PC-3 (cell line): ENCODE data around the gene CLEC5A.

Source experiments
- EZH2 ChIP-seq: fragments of 300-600 bp; sonication (generic); IDR thresholded peaks from one replicate; pipeline ENCODE4 v1.6.1; 2017; ENCODE audit warnings: antibody characterized with exemption, mild to moderate bottlenecking, low read length; ENCODE audit not compliant: unreplicated experiment
- EZH2phosphoT487 ChIP-seq: fragments of 300-600 bp; sonication (generic); IDR thresholded peaks from 2 replicates; pipeline ENCODE4 v1.6.1; 2018; ENCODE audit warnings: mild to moderate bottlenecking, antibody characterized with exemption, low read length, borderline replicate concordance
- TF ChIP-seq, protein P1 (sequence below): fragments of 300-600 bp; sonication (generic); conservative IDR thresholded peaks from 2 replicates; pipeline ENCODE4 v1.5.1; 2017; ENCODE audit warnings: antibody characterized with exemption, low read depth, mild to moderate bottlenecking, low read length

DNA sequence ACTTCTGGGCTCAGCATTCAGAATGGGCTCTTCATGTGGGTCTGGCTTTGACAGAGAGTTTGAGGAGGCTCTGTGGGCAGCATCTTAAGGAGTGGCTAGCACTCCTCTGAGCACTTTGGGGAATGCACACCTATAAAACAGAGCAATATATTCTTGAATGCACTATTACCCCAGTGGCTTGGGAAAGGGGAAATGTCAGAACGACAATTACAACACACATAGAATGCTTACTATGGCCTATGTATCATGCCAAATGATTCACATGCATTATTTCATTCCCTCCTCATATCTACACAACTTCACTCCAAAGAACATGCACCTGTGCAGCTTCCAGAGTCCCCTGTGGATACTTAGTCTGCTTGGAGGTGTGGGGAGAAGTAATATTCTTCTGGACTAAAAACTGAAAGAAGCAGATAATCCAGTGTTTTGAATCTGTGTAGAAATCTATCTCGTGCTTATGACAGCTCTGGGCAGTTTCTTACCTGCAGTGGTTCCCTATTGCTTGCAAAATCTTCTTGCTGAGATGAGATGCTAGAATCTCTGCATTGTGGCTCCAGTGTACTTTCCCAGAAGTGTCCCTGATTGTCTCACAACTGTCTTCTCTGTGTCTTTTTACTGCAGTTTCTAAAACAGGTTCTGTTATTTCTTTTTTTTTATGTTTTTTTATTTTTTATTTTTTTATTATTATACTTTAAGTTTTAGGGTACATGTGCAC lies 43.4 kb upstream of the CLEC5A start:
- TF ChIP-seq EZH2phosphoT487 (no peak), EZH2 (no peak)
- TF ChIP-seq, protein P1, sequence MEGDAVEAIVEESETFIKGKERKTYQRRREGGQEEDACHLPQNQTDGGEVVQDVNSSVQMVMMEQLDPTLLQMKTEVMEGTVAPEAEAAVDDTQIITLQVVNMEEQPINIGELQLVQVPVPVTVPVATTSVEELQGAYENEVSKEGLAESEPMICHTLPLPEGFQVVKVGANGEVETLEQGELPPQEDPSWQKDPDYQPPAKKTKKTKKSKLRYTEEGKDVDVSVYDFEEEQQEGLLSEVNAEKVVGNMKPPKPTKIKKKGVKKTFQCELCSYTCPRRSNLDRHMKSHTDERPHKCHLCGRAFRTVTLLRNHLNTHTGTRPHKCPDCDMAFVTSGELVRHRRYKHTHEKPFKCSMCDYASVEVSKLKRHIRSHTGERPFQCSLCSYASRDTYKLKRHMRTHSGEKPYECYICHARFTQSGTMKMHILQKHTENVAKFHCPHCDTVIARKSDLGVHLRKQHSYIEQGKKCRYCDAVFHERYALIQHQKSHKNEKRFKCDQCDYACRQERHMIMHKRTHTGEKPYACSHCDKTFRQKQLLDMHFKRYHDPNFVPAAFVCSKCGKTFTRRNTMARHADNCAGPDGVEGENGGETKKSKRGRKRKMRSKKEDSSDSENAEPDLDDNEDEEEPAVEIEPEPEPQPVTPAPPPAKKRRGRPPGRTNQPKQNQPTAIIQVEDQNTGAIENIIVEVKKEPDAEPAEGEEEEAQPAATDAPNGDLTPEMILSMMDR: no peak
